H1 (cell line): Measurements from ENCODE around the gene SLC15A1. TPM values are rescaled to one million over a fixed set of nuclear protein-coding genes. Genes with fewer than 3 reads are reported as not detected.

Source experiments
- CTCF ChIA-PET: fragments of 300-600 bp; sonication (Branson Sonifier 250); formaldehyde crosslinking; loops from one replicate; lab custom pipeline; 2021; ENCODE audit not compliant: partially characterized antibody; lab: Charles Lee
- POLR2A ChIA-PET: fragments of 300-600 bp; sonication (Branson Sonifier 250); formaldehyde crosslinking; loops from one replicate; lab custom pipeline; 2021; ENCODE audit warnings: inconsistent platforms; ENCODE audit not compliant: partially characterized antibody; lab: Charles Lee
- DNase-seq, 2 experiments: peaks; one replicate each; pipeline versions ENCODE4 v3.0.0 to v3.0.0-alpha.2; 2010 to 2022; ENCODE audit warnings: low spot score in 2 of 2, low read depth in 1 of 2, mixed read lengths in 1 of 2
- FAIRE-seq: peaks from 2 replicates; lab custom pipeline; 2011; peaks lifted over from hg19 to GRCh38; lab: Jason Lieb, UNC
- H2AFZ ChIP-seq: 2 replicates; pipeline ENCODE4 v1.8.1; 2012; ENCODE audit warnings: low read length, inconsistent platforms
- H2AK5ac ChIP-seq: 2 replicates; pipeline ENCODE4 v1.6.1; 2013; ENCODE audit warnings: low read depth, low read length
- H2BK120ac ChIP-seq: replicated peaks from 2 replicates; pipeline ENCODE3; 2013; ENCODE audit warnings: low read depth, low read length, inconsistent platforms
- H2BK12ac ChIP-seq: 2 replicates; pipeline ENCODE4 v1.6.1; 2013; ENCODE audit warnings: low read depth, low read length
- H2BK15ac ChIP-seq: 2 replicates; pipeline ENCODE4 v1.6.1; 2013; ENCODE audit warnings: low read length
- H2BK20ac ChIP-seq: 2 replicates; pipeline ENCODE4 v1.6.1; 2013; ENCODE audit warnings: low read length
- H2BK5ac ChIP-seq: 2 replicates; pipeline ENCODE4 v1.6.1; 2013; ENCODE audit warnings: low read depth, low read length
- H3K14ac ChIP-seq: 2 replicates; pipeline ENCODE4 v1.6.1; 2013; ENCODE audit warnings: inconsistent platforms; ENCODE audit not compliant: insufficient read length
- H3K18ac ChIP-seq: 2 replicates; pipeline ENCODE4 v1.6.1; 2013; ENCODE audit warnings: low read length; ENCODE audit errors: extremely low read depth
- H3K23ac ChIP-seq: 2 replicates; pipeline ENCODE4 v1.6.1; 2013; ENCODE audit warnings: inconsistent platforms; ENCODE audit not compliant: insufficient read length
- H3K23me2 ChIP-seq: 2 replicates; pipeline ENCODE4 v1.6.1; 2013; ENCODE audit warnings: low read depth, low read length
- H3K27ac ChIP-seq: 2 replicates; pipeline ENCODE4 v1.6.1; 2011; ENCODE audit warnings: low read depth, low read length, inconsistent platforms
- H3K27me3 ChIP-seq, 4 experiments: replicated peaks in 1 of 4; 1 replicate in 1 of 4; 2 replicates in 3 of 4; pipeline versions ENCODE4 v1.6.1 to v1.8.1; 2011 to 2013; ENCODE audit warnings: low read length in 3 of 4, mild to moderate bottlenecking in 3 of 4, inconsistent platforms in 2 of 4, mixed read lengths in 2 of 4, moderate library complexity in 1 of 4; ENCODE audit not compliant: control insufficient read depth in 3 of 4, insufficient read depth in 3 of 4; ENCODE audit errors: extremely low read depth in 1 of 4
- H3K36me3 ChIP-seq, 4 experiments: 2 replicates each; pipeline versions ENCODE4 v1.6.1 to v1.8.1; 2011 to 2013; ENCODE audit warnings: mild to moderate bottlenecking in 4 of 4, low read length in 3 of 4, moderate library complexity in 2 of 4, control low read depth in 1 of 4, inconsistent platforms in 1 of 4; ENCODE audit not compliant: insufficient read depth in 4 of 4, control insufficient read depth in 2 of 4
- H3K4ac ChIP-seq: replicated peaks from 2 replicates; pipeline ENCODE3; 2013; ENCODE audit warnings: low read length, low read depth, mixed read lengths, inconsistent platforms; ENCODE audit not compliant: insufficient read length
- H3K4me1 ChIP-seq, 4 experiments: replicated peaks in 1 of 4; 1 replicate in 1 of 4; 2 replicates in 3 of 4; pipeline versions ENCODE4 v1.6.1 to v1.8.1; 2011 to 2013; ENCODE audit warnings: low read length in 3 of 4, inconsistent platforms in 2 of 4, mixed read lengths in 1 of 4; ENCODE audit not compliant: insufficient read depth in 4 of 4, control insufficient read depth in 3 of 4
- H3K4me2 ChIP-seq, 2 experiments: 2 replicates each; pipeline versions ENCODE4 v1.6.1 to v1.8.1; 2011 to 2013; ENCODE audit warnings: low read depth in 2 of 2, low read length in 2 of 2, control low read depth in 1 of 2, inconsistent platforms in 1 of 2, mild to moderate bottlenecking in 1 of 2; ENCODE audit not compliant: insufficient read depth in 1 of 2
- H3K4me3 ChIP-seq, 4 experiments: fragments of 200-600, 300-600 bp in 1 of 4; sonication (generic), shearing (Covaris generic), sonication (Bioruptor Twin) in 1 of 4; 2 replicates each; pipeline versions ENCODE4 v1.5.1 to v1.8.1; 2011 to 2016; ENCODE audit warnings: low read length in 4 of 4, low read depth in 3 of 4, control low read depth in 2 of 4, inconsistent platforms in 2 of 4, mild to moderate bottlenecking in 2 of 4, mixed read lengths in 1 of 4, moderate library complexity in 1 of 4; ENCODE audit not compliant: insufficient read depth in 2 of 4; ENCODE audit errors: extremely low read depth in 1 of 4
- H3K56ac ChIP-seq: replicated peaks from 2 replicates; pipeline ENCODE3; 2013; ENCODE audit warnings: low read depth, mild to moderate bottlenecking, mixed read lengths, low read length, inconsistent platforms; ENCODE audit not compliant: insufficient read length
- H3K79me1 ChIP-seq: 2 replicates; pipeline ENCODE4 v1.6.1; 2013; ENCODE audit warnings: low read depth, low read length, control low read depth
- H3K79me2 ChIP-seq, 2 experiments: 2 replicates each; pipeline versions ENCODE4 v1.6.1 to v1.8.1; 2012 to 2013; ENCODE audit warnings: low read length in 2 of 2, mild to moderate bottlenecking in 2 of 2, inconsistent platforms in 1 of 2; ENCODE audit not compliant: insufficient read depth in 2 of 2, control insufficient read depth in 1 of 2
- H3K9ac ChIP-seq, 4 experiments: replicated peaks in 1 of 4; 1 replicate in 1 of 4; 2 replicates in 3 of 4; pipeline versions ENCODE4 v1.6.1 to v1.8.1; 2011 to 2013; ENCODE audit warnings: low read depth in 3 of 4, low read length in 3 of 4, control low read depth in 2 of 4, mild to moderate bottlenecking in 2 of 4, moderate library complexity in 2 of 4, inconsistent platforms in 1 of 4; ENCODE audit errors: extremely low read depth in 1 of 4
- H3K9me3 ChIP-seq, 2 experiments: 2 replicates each; pipeline versions ENCODE4 v1.6.1 to v1.8.1; 2012 to 2013; ENCODE audit warnings: mild to moderate bottlenecking in 2 of 2, moderate library complexity in 2 of 2, control low read depth in 1 of 2, inconsistent platforms in 1 of 2, low read depth in 1 of 2, low read length in 1 of 2, mixed read lengths in 1 of 2; ENCODE audit not compliant: insufficient read depth in 2 of 2
- H4K20me1 ChIP-seq, 2 experiments: replicated peaks in 1 of 2; 2 replicates each; pipeline versions ENCODE3 to v1.8.1; 2011 to 2013; ENCODE audit warnings: inconsistent platforms in 2 of 2, low read length in 2 of 2, mild to moderate bottlenecking in 1 of 2; ENCODE audit not compliant: insufficient read depth in 2 of 2, control insufficient read depth in 1 of 2
- H4K5ac ChIP-seq: 2 replicates; pipeline ENCODE4 v1.6.1; 2013; ENCODE audit warnings: low read length, low read depth, mixed read lengths, inconsistent platforms; ENCODE audit not compliant: insufficient read length
- H4K8ac ChIP-seq: 2 replicates; pipeline ENCODE4 v1.8.0; 2013; ENCODE audit warnings: mild to moderate bottlenecking, moderate library complexity, low read length, inconsistent platforms; ENCODE audit not compliant: insufficient read depth; ENCODE audit errors: extremely low read depth
- H4K91ac ChIP-seq: replicated peaks from 2 replicates; pipeline ENCODE3; 2013; ENCODE audit warnings: low read length, mixed read lengths, inconsistent platforms; ENCODE audit not compliant: insufficient read length
- RXRA ChIP-seq: IDR thresholded peaks from 2 replicates; pipeline ENCODE4 v1.6.1; 2011; ENCODE audit warnings: low read depth, mild to moderate bottlenecking, low read length, moderate library complexity; ENCODE audit not compliant: insufficient read depth
- SIX5 ChIP-seq: IDR thresholded peaks from 2 replicates; pipeline ENCODE4 v1.6.1; 2011; ENCODE audit warnings: mild to moderate bottlenecking, low read depth, low read length
- SP1 ChIP-seq: IDR thresholded peaks from 2 replicates; pipeline ENCODE4 v1.6.1; 2011; ENCODE audit warnings: low read depth, low read length
- WGBS, 2 experiments: shearing (Covaris generic) in 1 of 2; methylation state at CpG; one replicate each; pipeline versions ENCODE4 v1.1.6 to v1.1.7; 2013 to 2015; ENCODE audit warnings: low lambda C conversion rate in 2 of 2, mixed read lengths in 2 of 2, inconsistent platforms in 1 of 2, low coverage in 1 of 2, missing lambda C conversion rate in 1 of 2; ENCODE audit not compliant: insufficient replicate concordance in 2 of 2, insufficient coverage in 1 of 2, insufficient read length in 1 of 2; ENCODE audit errors: extremely low coverage in 1 of 2, missing lambda C conversion rate in 1 of 2; 5-methylcytosine and 5-hydroxymethylcytosine counted together
- polyA plus RNA-seq, 7 experiments: library from polyadenylated mRNA; depleted of rRNA in 3 of 7; stranded (reverse) in 5 of 7; unstranded in 2 of 7; fragments of >200 nt in 5 of 7; fragments of 200-250 nt in 2 of 7; gene quantifications; 1 replicate in 5 of 7; 2 replicates in 1 of 7; 4 replicates in 1 of 7; pipeline versions ENCODE4 v1.2.1 to v1.2.3, GENCODE V29; 2011 to 2013; ENCODE audit warnings: missing spikeins in 2 of 7, mixed read lengths in 2 of 7
- total RNA-seq: library from RNA; stranded (reverse); fragmentation: NEBNext Ultra II Directional; extraction: Animal tissue kit (Norgen Biotek cat#: 25700); gene quantifications from 2 replicates; pipeline ENCODE4 v1.2.1, GENCODE V29; 2021

Gene SLC15A1
- total and polyA plus RNA-seq, 2 of the 8 experiments (the other 6 are each of a cell fraction or from before 2014, with no cell fraction given): 1.3 to 2.4 TPM

GRCh38 chr13:98657506-98658085 is 94.9 kb downstream of the SLC15A1 start:
- Histone ChIP-seq H3K4me1 (no peaks in the 10 kb centered on the region), H3K79me1 (no peaks in the 10 kb centered on the region), H3K36me3 (no peaks in the 10 kb centered on the region), H4K91ac (no peak overlapping the region), H3K27me3 (no peaks in the 10 kb centered on the region), H4K20me1 (no peaks in the 10 kb centered on the region), H3K4me2 (no peak overlapping the region), H2BK12ac (no peak overlapping the region), H2BK20ac (no peak overlapping the region), H2BK5ac (no peak overlapping the region), H3K27ac (no peak overlapping the region), H3K14ac (no peak overlapping the region), H2BK15ac (no peak overlapping the region), H3K56ac (no peak overlapping the region), H3K23me2 (no peaks in the 10 kb centered on the region; the same call in 1 of the 2 replicates), H2BK120ac (no peak overlapping the region), H3K4ac (no peak overlapping the region), H4K5ac (no peak overlapping the region), H3K4me3 (no peak overlapping the region), H3K23ac (no peak overlapping the region), H3K9me3 (peaks cover 3 to 5% of the 10 kb centered on the region in 2 experiments; a peak in 2 of 4 replicates), H3K79me2 (no peaks in the 10 kb centered on the region), H3K9ac (no peak overlapping the region), H2AFZ (no peak overlapping the region), H4K8ac (no peak overlapping the region), H2AK5ac (no peak overlapping the region), H3K18ac (no peak overlapping the region)
- ChIA-PET CTCF (interaction anchor here (1.2 kb wide), 1 partner anchor 29 kb away, joined by 3 read pairs; no protein-coding TSS in a partner anchor), POLR2A (no interaction called here)
- no peak for FAIRE-seq
- WGBS, 2 experiments: 86% methylated on average over 8 of the region's 8 CpGs; no CpG with 5 or more reads in 1 of the 2 experiments
- no peak for DNase-seq
- TF ChIP-seq RXRA (no peak), SIX5 (no peak), SP1 (no peak)
